NT2/D1 (cell line): ENCODE measurements around the gene MGAT5.

ENCODE experiments used
- SUZ12 ChIP-seq: IDR thresholded peaks from 2 replicates; pipeline ENCODE4 v1.6.1; 2011; ENCODE audit not compliant: insufficient read length, insufficient read depth; ENCODE audit errors: extremely low read depth
- YY1 ChIP-seq: IDR thresholded peaks from 2 replicates; pipeline ENCODE4 v1.6.1; 2011; ENCODE audit not compliant: insufficient read length, insufficient read depth
- ZNF274 ChIP-seq: IDR thresholded peaks from 2 replicates; pipeline ENCODE4 v1.6.1; 2011; ENCODE audit warnings: mild to moderate bottlenecking, low read depth, low read length

- TF ChIP-seq ZNF274 (no peak), YY1 (no peak), SUZ12 (no peak)
Observed at GRCh38 chr2:134360745-134361487, 107.0 kb downstream of the MGAT5 start.
